GM21423 (cell line): ENCODE results near the gene C1S.
"Not testable (repeated sequence)": the region's sequence is repeated elsewhere in the genome, so short reads cannot be mapped to it uniquely, and the experiment has no call there.

ENCODE experiments used
- ATAC-seq: cut with Tn5 transposase; IDR thresholded peaks from one replicate; pipeline ENCODE4 v1.9.1; 2021; ENCODE audit warnings: mild to moderate bottlenecking, moderate library complexity; ENCODE audit not compliant: unreplicated experiment

C1S gene

GRCh38 chr12:7060353-7060954, at the start of gene C1S:
Gene C1S, plus strand, starts transcription at chr12:7060718. Its CDS starts 1,195 bp downstream, at chr12:7061913.
- ATAC-seq, result no peak

DNA sequence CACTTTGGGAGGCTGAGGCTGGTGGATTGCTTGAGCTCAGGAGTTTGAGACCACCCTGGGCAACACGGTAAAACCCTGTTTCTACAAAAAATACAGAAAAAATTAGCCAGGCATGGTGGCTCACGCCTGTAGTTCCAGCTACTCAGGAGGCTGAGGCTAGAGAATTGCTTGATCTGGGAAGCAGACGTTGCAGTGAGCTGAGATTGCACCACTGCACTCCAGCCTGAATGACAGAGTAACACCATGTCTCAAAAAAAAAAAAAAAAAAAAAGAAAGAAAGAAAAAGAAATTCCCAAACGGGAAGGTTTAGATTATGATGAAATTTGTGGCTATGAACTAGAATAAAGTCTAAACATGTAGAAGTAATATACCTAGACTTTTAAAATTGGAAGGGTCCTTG, 49.1 kb upstream of the C1S start:
- not testable (repeated sequence) for ATAC-seq

DNA sequence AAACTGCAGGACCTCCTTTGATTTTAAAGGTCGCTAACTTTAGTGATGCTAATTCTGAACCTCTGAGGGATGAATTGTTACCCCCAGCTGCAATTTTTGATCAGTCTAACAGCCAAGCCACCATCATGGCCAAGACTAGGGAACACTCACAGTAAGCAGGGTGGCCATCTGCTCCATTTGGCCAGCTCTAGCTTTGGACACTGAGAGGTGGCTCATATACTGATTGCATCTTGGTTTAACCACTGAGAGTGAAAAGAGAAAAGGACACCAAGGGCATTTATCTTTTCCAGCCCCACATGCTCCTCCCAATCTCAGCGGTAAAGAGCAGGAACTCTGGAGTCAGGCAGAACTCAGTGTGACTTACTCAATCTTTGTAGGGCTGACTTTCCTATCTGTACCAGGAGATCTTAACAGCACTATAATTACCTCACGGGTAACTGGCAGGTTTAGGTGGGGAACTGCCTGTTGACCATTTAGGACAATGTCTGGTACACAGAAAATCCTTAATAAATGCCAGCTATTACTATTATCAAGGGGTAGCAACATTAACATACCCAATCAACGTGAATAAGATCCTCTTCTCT, 48.4 kb upstream of the C1S start:
- no peak for ATAC-seq

GRCh38 chr12:7013101-7013500, 47.4 kb upstream of the C1S start:
- no peak for ATAC-seq

DNA sequence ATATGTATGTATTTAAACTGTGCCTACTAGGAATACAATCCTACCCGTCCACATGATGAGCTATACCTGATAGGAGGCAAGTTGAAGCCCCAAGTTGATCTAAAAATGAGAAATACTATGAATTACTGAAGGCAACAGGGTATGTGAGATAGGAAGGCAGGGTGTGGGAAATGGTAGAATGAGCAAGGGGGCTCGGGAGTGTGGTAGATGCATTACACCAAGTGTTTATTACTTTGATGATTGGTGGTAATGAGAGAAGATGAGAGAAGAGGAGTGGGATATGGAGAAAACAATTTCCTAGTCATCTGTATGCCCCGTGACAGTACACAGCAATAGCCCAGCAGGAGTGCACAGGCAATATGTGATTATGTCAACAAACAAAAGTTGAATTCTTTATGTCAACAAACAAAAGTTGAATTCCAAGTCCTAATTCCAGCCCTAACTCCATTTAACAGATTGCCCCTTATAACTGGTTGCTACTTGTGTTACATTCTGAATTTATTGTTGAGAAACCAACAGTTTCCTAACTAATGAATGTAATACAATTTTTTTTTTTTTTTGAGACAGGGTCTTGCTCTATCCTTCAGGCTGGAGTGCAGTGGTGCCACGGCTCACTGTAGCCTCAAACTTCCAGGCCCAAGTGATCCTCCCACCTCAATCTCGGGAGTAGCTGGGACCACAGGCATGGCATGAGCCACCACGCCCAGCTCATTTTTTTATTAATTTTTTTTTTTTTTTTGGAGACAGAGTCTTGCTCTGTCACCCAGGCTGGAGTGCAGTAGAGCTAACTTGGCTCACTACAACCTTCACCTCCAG, 44.8 kb upstream of the C1S start:
- no peak for ATAC-seq

DNA sequence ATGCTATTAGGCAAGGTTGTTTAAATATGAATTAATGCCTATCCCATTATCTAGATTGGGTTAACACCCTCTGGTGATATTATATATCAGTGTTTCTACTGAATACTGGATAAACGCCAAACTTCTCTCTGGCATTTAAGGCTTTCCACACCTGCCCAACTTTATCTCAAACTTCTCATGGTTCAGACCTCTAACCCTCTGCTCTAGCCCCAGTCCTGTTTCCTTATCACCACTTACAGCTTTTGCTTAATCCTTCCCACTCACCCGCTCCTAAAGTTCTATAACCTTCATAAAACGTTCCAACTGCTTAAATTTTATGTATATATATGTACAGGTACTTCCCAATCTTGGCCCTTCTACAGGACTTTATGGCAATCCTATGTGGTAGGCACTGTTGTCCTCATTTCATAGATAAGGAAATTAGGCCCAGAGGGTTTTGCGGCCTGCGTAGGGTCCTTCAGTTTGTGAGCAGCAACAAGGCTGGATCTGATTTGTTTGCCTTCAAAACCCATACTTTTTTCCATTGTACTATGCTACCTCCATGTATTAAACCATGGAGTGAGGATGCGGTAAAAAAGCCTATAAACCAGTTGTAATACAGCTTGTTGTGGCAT, 43.5 kb upstream of the C1S start:
- ATAC-seq, result no peak

- ATAC-seq, result peak; percentile 20
These were observed 42.6 kb upstream of the C1S start for GRCh38 chr12:7017870-7018349.

DNA sequence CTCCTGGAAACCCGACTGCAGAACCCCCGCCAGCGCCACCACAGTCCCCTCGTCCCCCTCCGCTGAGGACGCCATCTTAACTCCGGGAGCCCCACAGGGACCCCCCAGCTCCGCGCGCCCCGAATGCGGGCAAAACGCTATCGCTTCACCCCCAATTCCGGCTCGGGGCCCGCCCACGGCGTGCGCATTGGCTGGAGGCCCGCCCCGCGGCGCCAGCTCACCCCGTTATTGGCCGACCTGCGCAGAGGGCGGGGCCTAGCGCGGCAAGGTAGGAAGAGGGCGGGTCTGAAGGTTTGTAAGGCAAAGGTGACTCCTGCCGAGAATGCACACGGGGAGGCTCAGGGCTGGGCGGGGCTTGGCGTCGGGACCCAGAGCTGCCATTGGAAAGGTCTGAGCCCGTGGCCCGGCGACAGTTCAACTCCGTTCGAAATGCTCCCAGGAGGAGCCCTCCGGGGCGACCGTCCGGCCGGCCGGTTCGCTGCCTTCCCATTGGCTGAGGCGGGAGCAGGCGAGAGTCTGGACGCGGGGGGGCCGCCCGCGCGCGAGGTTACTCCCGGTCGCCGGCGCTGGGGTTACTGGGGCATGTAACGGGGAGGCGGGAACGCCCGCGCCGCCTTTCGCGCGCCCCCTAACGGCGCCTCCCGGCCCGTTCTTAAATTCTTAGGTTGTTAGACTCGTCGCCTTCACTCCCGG, 42.0 kb upstream of the C1S start, which contains the start of gene LPCAT3:
LPCAT3 (minus strand) TSS at position 127 of the 693 bp plus-strand sequence; CDS start at position 75, 52 bp downstream.
- peak; percentile 90 for ATAC-seq

- ATAC-seq, result no peak
These were observed 41.4 kb upstream of the C1S start for GRCh38 chr12:7019043-7019569.

- no peak for ATAC-seq
These were observed 38.6 kb upstream of the C1S start for GRCh38 chr12:7021956-7022355.

GRCh38 chr12:7023114-7023513, 37.4 kb upstream of the C1S start:
- ATAC-seq, result no peak

DNA sequence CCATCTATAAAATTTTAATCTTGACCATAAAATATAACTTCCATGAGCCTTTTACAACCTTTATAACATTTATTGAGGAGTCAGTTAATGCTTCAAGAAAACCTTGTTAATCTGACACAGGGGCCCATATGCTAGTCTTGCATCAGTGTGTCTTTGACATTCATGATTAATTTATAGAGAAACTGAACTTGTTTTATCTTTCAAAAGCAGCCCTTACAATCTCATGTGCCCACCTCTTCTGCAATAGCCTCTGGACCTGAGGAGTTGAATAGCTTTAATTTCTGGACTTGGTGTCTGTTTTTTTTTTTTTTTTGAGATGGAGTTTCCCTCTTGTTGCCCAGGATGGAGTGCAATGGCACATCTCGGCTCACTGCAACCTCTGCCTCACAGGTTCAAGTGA, 33.7 kb upstream of the C1S start:
- no peak for ATAC-seq

DNA sequence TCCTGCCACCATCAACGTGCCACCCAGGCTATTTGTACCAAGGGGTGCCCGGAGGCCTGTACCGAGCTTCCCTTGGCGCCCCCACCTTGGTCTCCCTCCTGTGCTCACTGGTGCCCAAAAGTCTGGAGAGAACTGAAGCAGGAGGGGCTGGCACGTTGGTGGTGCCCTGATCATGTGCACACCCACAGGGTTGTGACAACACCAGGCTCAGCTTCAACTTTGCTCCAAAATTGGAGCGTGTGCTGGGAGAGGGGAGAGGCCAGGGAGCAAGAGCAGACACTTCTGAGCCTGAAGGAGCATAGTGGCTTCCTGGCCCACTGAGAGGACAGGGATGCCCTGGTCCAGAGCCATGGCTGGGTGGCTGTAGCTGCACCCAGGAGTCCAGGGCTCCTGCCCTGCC, 29.2 kb upstream of the C1S start:
- ATAC-seq, result no peak

GRCh38 chr12:7032990-7033389, 27.5 kb upstream of the C1S start:
- ATAC-seq, result no peak

DNA sequence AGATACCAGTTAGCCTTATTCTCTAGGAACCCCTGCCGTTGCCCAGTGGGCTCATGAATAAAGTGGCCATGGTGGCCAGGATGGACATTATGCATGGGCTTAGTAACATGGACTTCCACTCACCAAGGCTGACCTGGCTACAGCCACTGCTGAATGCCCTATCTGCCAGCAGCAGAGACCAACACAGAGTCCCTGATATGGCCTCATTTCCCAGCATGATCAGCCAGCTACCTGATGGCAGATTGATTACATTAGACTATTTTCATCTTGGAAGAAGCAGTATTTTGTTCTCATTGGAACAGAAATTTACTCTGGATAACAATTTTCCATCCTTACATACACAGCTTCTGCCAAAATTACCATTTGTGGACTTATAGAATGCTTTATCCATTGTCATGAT, 26.1 kb upstream of the C1S start:
- ATAC-seq, result no peak

DNA sequence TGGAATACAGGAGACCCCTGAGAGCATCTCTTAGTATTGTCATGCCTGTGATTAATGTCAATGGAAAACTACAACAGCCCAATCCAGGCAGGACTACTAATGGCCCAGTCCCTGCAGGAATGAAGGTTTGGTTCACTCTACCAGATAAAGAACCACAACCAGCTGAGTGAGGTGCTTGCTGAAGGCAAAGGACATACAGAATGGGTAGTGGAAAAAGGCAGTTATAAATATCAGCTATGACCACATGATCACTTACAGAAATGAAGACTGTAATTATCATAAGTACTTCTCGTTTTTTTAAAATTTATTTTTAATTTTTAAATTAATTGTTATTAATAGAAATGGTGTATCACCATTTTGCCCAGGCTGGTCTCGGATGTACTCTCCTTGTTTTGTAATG, 25.1 kb upstream of the C1S start:
- no peak for ATAC-seq

DNA sequence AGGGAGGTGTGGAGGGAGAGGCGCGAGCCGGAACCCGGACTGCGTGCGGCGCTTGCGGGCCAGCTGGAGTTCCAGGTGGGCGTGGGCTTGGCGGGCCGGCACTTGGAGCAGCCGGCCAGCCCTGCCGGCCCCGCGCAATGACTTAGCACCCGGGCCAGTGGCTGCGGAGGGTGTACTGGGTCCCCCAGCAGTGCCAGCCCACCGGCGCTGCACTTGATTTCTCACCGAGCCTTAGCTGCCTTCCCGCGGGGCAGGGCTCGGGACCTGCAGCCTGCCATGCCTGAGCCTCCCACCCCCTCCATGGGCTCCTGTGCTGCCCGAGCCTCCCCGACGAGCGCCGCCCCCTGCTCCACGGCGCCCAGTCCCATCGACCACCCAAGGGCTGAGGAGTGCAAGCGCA, 23.1 kb upstream of the C1S start:
- ATAC-seq, result not testable (repeated sequence)

DNA sequence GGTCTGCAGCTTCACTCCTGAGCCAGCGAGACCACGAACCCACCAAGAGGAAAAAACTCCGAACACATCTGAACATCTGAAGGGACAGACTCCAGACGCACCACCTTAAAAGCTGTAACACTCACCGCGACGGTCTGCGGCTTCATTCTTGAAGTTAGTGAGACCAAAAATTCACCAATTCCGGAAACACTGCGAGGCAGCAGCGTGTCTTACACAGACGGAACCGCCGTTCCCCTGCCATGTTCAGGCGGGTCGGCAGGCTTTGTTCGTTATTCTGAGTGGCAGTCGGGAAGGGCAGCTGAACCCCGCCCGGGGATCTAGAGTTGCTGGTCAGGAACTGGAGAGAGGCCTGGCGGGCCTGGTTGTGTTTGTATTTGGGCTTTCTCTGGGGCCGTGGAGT, 21.9 kb upstream of the C1S start:
- no peak for ATAC-seq

- no peak for ATAC-seq
These were observed 21.1 kb upstream of the C1S start for GRCh38 chr12:7039403-7039802.

DNA sequence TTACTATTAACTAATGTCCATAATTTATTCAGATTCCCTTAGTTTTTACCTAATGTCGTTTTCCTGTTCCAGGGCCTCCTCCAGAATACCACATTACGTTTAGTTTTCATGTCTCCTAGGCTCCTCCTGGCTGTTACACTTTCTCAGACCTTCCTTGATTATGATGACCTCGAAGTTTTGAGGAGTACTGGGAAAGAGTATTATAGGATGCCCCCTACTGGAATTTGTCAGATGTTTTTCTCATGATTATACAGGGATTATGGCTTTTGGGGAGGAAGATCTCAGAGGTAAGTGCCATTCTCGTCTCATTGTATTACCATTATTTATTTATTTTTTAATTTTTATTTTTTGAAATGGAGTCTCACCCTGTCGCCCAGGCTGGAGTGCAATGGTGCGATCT, 17.7 kb upstream of the C1S start:
- no peak for ATAC-seq

GRCh38 chr12:7045913-7046312, 14.6 kb upstream of the C1S start:
- no peak for ATAC-seq
